CD4-positive, alpha-beta T cell treated with Interleukin-10 for 1 hour (primary cell): ENCODE results near the gene MARK3.
A peak's percentile ranks its signal among the peaks of the same experiment; 100 is the strongest.

Source experiments
- DNase-seq: peaks from one replicate; pipeline ENCODE4 v3.0.0-alpha.2; 2020

MARK3 gene

DNA sequence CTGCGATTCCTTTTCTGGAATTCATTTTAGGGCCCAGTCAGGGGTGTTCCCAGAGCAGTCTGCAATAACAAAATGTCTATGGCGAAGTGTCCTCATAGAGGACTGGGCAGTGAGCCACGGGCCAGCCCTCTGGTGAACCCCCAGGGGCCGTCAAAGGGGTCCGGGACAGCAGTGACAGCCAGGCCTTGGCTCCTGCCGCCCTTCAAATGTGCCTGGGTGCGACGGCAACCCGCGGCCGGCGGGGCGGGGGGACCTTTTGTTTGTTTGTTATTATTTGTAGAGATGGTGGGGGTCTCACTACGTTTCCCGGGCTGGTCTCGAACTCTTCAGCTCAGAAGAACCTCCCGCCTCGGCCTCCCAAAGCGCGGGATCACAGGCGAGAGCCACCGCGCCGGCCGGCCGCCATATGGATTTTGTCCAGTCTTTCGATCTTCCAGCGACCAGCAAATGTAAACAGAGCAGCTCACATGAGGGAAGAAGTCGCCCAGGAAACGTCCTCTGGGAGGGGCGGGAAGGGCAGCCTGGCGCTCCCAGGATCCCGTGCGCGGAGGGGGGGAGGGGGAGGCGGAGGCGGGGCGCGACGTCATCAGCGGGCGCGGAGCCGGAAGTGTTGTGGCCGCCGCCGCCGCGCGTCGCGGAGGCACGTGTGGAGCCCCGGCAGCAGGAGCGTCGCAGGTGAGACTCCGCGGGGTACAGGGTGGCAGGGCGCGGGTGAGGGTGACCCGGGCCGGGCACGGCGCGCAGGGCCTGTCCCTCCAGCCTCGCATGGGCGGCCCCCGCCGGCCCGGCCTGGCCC lies 143.6 kb downstream of the MARK3 start, which contains the start of gene TRMT61A:
Gene TRMT61A, plus strand, starts transcription at position 610 of the 796 bp plus-strand sequence. CDS start 783 bp downstream, outside the sequence.
- peak; percentile 85 for DNase-seq

- DNase-seq, result no peak
These were observed 144.5 kb downstream of the MARK3 start for GRCh38 chr14:103529383-103530365.

DNA sequence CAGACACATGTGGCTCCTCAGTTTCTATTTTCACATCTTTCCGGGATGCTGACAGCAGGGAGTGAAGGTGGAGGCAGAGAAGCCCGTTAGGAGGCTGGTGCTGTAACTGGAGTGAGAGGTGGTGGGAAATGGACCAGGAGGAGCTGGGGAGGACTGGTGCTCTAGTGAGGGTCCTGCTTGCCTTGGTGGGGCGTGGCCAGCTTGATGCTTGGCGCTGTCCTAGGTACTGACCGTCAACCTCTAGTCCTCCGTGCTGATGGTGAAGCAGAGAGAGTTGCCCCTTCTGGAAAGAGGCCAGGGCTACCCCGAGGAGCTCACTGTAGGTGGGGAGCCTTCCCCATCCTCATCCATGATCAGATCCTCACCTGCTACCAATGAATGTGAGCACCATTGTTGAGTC lies 145.2 kb downstream of the MARK3 start:
- DNase-seq, result peak; percentile 25

- no peak for DNase-seq
These were observed 145.6 kb downstream of the MARK3 start for GRCh38 chr14:103530831-103531230.

GRCh38 chr14:103531421-103532215 lies 146.4 kb downstream of the MARK3 start:
- DNase-seq, result no peak

DNA sequence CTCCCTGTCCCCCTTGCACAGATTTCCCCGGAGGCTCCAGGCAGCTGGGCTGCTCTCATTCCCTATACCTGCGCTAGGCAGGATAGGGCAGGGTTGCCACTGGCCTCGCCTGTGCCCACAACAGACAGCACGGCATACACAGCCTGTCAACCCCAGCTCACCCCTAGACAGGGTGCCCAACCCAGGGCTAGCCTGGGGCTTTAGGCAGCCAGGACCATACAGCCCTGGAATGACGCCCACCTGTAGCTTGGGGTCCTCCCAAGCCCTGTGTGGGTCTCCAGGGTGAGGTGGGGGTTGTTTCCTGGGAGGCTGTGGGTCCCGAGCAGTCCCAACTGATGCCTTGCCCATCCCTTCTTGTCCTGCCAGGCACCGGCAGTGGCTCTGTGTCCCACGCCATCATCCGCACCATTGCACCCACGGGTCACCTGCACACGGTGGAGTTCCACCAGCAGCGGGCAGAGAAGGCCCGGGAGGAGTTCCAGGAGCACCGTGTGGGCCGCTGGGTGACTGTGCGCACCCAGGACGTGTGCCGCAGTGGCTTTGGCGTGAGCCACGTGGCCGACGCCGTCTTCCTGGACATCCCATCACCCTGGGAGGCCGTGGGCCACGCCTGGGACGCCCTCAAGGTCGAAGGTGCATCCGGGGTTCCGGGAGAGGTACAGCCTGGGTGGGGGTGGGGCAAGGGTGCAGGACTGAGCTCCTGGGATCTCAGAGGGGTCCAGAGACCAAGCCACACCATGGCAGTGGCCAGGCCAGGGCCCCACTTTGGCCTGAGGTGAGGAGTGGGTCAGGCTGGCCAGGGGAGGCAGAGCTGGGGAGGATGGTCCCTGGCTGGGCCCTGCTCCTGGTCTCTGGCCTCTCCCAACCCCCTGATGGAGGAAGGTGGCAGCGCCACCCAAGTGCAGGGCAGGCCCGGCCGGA lies 147.3 kb downstream of the MARK3 start:
- DNase-seq, result no peak

GRCh38 chr14:103533137-103533998 lies 148.2 kb downstream of the MARK3 start:
- no peak for DNase-seq

DNA sequence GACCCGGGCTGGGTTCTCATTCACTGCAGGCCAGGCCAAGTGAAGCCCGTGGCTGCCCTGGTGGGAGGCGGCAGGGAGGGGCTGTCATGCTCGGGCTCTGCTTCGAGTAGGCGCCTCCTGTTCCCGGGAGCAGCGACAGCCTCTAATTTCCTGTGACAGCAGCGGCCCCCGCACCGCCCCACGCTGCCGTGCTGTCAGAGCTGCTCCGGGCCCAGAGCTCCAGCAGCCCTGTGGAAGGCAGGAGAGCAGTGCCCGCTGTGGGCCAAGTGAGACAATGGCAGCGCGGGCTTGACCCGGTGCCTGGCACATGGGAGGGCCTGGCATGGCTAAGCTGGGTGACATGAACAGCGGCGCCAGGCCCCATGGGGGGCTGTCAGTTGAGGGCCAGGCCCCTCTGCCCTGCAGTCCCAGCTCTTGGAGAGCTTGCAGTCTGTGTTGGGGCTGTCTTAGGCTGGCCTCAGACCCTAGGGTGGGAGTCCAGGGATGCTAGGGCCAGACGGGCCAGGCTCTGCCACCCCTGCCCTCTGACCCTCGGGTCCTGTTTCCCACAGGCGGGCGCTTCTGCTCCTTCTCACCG lies 148.9 kb downstream of the MARK3 start:
- DNase-seq, result no peak

GRCh38 chr14:103534576-103535061 lies 149.4 kb downstream of the MARK3 start:
- no peak for DNase-seq

DNA sequence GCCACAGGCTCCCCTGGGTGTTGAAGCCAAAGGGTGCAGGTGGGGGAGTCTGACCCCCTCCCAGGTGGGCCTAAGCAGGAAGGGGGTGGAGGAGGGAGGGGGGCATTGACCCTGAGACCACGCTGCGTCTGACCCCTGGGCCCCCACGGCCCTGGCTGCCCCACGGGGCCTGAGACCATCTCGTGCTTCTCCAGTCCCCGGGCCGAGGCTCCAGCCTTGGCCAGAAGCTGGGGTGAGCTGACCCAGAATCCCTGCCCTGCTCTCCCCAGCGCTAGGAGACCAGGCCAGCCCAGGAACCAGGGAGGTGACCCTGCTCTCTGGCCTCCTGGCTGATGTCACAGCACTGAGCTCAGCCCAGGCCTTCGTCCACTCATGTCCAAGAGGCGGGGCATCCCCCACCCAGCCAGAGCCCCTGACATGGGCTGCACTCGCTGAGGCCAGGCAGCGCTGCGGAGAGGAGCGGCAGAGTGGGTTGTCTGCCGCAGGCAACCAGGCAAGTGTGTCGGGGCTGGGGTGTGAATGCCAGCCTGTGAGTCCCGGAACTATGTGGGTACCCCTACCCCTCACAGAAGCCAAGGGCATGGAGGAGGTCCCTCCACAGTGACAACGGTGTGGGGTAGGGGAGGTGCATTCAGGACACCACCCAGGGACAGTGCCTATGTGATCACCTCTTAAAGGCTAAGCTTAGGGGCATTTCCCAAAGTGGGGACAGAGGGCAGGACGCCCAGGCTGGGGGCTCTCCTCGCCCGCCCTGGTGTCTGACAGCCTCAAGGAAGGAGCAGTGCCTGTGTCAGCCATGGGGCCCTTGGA lies 150.1 kb downstream of the MARK3 start:
- DNase-seq, result no peak

DNA sequence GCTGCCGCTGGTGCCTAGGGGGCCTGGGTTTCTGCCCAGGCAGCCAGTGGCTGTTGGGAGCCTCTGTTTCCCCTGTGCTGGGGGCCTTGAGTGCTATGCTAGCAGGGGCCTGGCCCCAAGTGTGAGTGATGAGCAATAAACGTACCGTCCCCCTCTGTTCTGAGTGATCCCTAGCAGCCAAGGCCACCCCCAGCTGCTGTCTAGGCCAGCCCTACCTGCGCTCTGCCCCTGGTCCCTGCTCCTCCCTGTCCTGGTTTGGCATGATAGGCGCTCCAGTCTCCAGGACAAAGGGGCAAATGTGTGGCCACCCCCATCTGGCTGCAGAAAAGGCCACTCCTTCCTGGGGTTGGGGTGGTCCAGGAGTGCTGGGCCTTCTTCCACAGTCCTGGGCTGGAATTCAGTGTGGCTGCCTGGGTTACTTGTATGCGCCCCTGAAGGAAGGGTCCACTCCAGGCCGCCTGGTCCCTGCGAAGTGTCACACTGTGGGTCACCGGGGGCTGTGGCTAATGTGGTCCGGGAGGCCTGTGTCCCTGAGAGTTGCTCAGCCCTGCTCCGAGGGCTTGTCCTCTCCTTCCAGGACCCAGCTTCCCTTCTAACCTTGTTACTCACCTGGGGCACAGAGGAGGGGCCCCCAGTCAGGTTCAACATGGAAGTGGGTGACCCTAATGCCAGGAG lies 150.8 kb downstream of the MARK3 start:
- no peak for DNase-seq

GRCh38 chr14:103536693-103537092 lies 151.5 kb downstream of the MARK3 start:
- DNase-seq, result no peak

- no peak for DNase-seq
These were observed 152.2 kb downstream of the MARK3 start for GRCh38 chr14:103537175-103537990.

DNA sequence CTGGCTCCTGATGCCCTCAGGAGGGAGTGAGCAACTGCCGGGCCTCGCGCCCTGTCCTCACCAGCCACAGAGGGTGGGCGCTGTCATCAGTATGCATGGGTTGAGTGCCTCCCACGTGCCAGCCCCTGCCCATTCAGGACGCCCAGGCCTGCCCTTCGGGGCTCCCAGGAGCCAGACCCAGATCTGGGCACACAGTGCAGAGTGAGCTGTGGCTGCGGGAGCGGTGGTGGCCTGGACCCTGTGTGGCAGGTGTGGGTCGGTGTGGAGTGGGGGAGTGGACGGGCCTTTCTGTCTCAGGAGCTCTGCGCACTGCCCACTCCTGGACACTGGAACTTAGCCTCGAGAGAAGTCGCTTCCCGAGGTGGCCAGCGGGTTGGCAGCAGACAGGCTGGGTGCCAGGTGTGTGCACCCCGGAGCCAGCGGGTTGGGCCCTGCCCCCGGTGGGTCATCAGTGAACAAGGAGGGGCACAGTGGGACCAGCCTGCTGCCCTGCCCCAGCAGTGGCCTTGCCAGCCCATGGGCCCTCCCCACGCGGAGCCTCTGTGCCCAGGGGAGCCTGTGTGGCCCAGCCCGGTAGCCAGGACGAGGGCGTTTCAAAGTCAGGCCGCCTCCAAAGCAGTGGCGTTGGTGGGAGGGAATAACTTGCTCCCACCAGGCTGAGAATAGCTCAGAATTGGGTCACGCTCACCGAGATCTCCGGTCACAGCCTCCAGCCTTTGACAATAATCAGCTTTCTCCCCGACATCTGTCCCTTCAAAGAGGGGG lies 153.3 kb downstream of the MARK3 start:
- no peak for DNase-seq

DNA sequence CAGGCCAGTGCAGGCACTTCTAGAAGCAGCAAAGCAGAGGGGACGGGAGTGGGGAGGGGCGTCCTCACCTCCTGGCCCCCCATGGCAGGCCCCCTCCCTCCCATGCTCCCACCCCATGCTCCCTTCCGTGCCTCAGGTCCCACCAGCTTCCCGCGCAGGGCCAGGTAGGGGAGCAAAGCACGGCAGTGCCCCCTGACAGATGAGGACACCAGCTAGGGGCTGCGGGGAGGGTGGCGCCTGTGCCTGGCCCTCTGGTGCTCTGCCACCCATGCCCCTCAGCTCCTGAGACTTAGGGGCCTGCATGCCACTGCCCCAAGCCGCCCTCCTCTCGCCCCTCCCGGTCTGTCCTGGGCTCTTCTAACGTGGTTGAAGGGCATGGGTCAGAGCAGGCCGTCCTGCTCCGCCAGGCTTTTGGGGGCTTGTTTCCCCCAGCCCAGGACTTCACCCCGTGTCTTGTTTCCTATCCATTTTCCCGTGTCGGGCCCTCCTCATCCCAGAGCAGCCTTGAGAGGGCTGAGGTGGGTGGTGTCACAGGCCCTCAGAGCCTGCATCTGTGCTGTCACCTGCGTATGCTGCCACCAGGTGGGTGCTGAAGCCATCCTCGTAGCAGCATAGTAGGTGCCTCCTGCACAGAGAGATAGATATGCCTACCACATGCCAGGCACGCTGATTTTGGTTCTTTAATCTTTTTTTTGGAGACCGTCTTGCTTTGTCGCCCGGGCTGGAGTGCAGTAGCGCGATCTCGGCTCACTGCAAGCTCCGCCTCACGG lies 154.0 kb downstream of the MARK3 start:
- DNase-seq, result no peak
